Measurements from ENCODE around the gene OR9G4. TPM values are rescaled to one million over a fixed set of nuclear protein-coding genes. Genes with fewer than 3 reads are reported as not detected.

OR9G4 gene
- total RNA-seq, 3 donors from 2014 or later, result not detected

GRCh38 chr11:56716379-56716854, 32.1 kb downstream of the OR9G4 start:
- DNase-seq (ENCODE audit: low spot score in 2 of 2), result no peak
- intact Hi-C loops (cut with DNase I; ENCODE audit: low total_unique reads), result no loop called here
- TF ChIP-seq, protein P1, sequence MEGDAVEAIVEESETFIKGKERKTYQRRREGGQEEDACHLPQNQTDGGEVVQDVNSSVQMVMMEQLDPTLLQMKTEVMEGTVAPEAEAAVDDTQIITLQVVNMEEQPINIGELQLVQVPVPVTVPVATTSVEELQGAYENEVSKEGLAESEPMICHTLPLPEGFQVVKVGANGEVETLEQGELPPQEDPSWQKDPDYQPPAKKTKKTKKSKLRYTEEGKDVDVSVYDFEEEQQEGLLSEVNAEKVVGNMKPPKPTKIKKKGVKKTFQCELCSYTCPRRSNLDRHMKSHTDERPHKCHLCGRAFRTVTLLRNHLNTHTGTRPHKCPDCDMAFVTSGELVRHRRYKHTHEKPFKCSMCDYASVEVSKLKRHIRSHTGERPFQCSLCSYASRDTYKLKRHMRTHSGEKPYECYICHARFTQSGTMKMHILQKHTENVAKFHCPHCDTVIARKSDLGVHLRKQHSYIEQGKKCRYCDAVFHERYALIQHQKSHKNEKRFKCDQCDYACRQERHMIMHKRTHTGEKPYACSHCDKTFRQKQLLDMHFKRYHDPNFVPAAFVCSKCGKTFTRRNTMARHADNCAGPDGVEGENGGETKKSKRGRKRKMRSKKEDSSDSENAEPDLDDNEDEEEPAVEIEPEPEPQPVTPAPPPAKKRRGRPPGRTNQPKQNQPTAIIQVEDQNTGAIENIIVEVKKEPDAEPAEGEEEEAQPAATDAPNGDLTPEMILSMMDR (IDR thresholded peaks at IDR 0.05), result no peak
- no peak for TF ChIP-seq POLR2A (IDR thresholded peaks at IDR 0.05)
- no peak for TF ChIP-seq POLR2AphosphoS5 (IDR thresholded peaks at IDR 0.05)
- Histone ChIP-seq H3K9me3 (no peaks in the 10 kb centered on the region), H3K4me3 (no peak overlapping the region), H3K36me3 (no peaks in the 10 kb centered on the region), H3K27me3 (no peaks in the 10 kb centered on the region), H3K27ac (no peak overlapping the region), H3K4me1 (no peaks in the 10 kb centered on the region)

GRCh38 chr11:56714206-56714605, 34.3 kb downstream of the OR9G4 start:
- H3K27me3 ChIP-seq, result no peaks in the 10 kb centered on the region
- no peak overlapping the region for H3K27ac ChIP-seq
- H3K4me3 ChIP-seq, result no peak overlapping the region
- H3K36me3 ChIP-seq, result no peaks in the 10 kb centered on the region
- no peak for TF ChIP-seq POLR2AphosphoS5 (IDR thresholded peaks at IDR 0.05)
- no peak for TF ChIP-seq POLR2A (IDR thresholded peaks at IDR 0.05)
- TF ChIP-seq, protein P1 (IDR thresholded peaks at IDR 0.05), result no peak
- H3K4me1 ChIP-seq, result no peaks in the 10 kb centered on the region
- no peaks in the 10 kb centered on the region for H3K9me3 ChIP-seq
- intact Hi-C loops (cut with DNase I; ENCODE audit: low total_unique reads), result no loop called here
- no peak for DNase-seq (ENCODE audit: low spot score in 2 of 2)

- intact Hi-C loops (cut with DNase I; ENCODE audit: low total_unique reads), result no loop called here
- Histone ChIP-seq H3K9me3 (no peaks in the 10 kb centered on the region), H3K4me3 (no peak overlapping the region), H3K27ac (no peak overlapping the region), H3K4me1 (no peaks in the 10 kb centered on the region), H3K27me3 (no peaks in the 10 kb centered on the region), H3K36me3 (no peaks in the 10 kb centered on the region)
- TF ChIP-seq POLR2AphosphoS5 (IDR thresholded peaks at IDR 0.05) (no peak), POLR2A (IDR thresholded peaks at IDR 0.05) (no peak)
- TF ChIP-seq, protein P1 (IDR thresholded peaks at IDR 0.05), result no peak
- no peak for DNase-seq (ENCODE audit: low spot score in 2 of 2)
These were observed 42.0 kb downstream of the OR9G4 start for GRCh38 chr11:56706486-56706885.

- Histone ChIP-seq H3K27me3 (no peaks in the 10 kb centered on the region), H3K4me3 (no peak overlapping the region), H3K27ac (no peak overlapping the region), H3K9me3 (no peaks in the 10 kb centered on the region), H3K36me3 (no peaks in the 10 kb centered on the region), H3K4me1 (no peaks in the 10 kb centered on the region)
- no peak for TF ChIP-seq POLR2AphosphoS5 (IDR thresholded peaks at IDR 0.05)
- TF ChIP-seq, protein P1 (IDR thresholded peaks at IDR 0.05), result no peak
- TF ChIP-seq POLR2A (IDR thresholded peaks at IDR 0.05), result no peak
- DNase-seq (ENCODE audit: low spot score in 2 of 2), result no peak
- intact Hi-C loops (cut with DNase I; ENCODE audit: low total_unique reads), result no loop called here
These were observed 42.6 kb downstream of the OR9G4 start for GRCh38 chr11:56705784-56706396.

DNA sequence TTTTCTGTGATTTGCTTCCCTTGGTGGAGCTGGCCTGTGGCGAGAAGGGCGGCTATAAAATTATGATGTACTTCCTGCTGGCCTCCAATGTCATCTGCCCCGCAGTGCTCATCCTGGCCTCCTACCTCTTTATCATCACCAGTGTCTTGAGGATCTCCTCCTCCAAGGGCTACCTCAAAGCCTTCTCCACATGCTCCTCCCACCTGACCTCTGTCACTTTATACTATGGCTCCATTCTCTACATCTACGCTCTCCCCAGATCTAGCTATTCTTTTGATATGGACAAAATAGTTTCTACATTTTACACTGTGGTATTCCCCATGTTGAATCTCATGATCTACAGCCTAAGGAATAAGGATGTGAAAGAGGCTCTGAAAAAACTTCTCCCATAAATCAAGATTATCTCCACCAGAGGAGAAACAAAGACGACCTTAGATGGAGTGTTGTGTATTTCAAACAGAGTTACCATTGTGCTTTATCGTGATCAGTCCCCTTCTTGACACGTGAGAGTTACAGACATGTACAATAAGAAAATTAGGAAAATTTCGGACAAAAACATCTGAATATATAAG, 47.5 kb downstream of the OR9G4 start:
- H3K4me3 ChIP-seq, result no peak overlapping the region
- TF ChIP-seq POLR2A (IDR thresholded peaks at IDR 0.05) (no peak), POLR2AphosphoS5 (IDR thresholded peaks at IDR 0.05) (no peak)

More for the DNA sequence above, 47.5 kb downstream of the OR9G4 start:
- no peak for DNase-seq (ENCODE audit: low spot score in 2 of 2)
- H3K36me3 ChIP-seq, result no peaks in the 10 kb centered on the region
- no peaks in the 10 kb centered on the region for H3K9me3 ChIP-seq
- H3K27ac ChIP-seq, result no peak overlapping the region
- H3K4me1 ChIP-seq, result no peaks in the 10 kb centered on the region
- no peaks in the 10 kb centered on the region for H3K27me3 ChIP-seq
- intact Hi-C loops (cut with DNase I; ENCODE audit: low total_unique reads), result no loop called here

Measured in breast epithelium (tissue), 4 donors.